Activated CD4-positive, alpha-beta T cell treated with anti-CD3 and anti-CD28 coated beads for 48 hours (primary cell): ENCODE results near the gene CYP2U1.
"Not testable (repeated sequence)": the region's sequence is repeated elsewhere in the genome, so short reads cannot be mapped to it uniquely, and the experiment has no call there.

Experiments
- DNase-seq: peaks from one replicate; pipeline ENCODE4 v3.0.0-alpha.2; 2020

CYP2U1 gene

GRCh38 chr4:107922486-107923473 lies 8.6 kb upstream of the CYP2U1 start:
- no peak for DNase-seq

DNA sequence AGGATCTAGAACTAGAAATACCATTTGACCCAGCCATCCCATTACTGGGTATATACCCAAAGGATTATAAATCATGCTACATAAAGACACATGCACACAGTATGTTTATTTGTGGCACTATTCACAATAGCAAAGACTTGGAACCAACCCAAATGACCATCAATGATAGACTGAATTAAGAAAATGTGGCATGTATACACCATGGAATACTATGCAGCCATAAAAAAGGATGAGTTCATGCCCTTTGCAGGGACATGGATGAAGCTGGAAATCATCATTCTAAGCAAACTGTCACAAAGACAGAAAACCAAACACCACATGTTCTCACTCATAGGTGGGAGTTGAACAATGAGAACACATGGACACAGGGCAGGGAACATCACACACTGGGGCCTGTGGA lies 5.6 kb upstream of the CYP2U1 start:
- not testable (repeated sequence) for DNase-seq

- not testable (repeated sequence) for DNase-seq
Observed at GRCh38 chr4:107926875-107927274, 4.5 kb upstream of the CYP2U1 start.

DNA sequence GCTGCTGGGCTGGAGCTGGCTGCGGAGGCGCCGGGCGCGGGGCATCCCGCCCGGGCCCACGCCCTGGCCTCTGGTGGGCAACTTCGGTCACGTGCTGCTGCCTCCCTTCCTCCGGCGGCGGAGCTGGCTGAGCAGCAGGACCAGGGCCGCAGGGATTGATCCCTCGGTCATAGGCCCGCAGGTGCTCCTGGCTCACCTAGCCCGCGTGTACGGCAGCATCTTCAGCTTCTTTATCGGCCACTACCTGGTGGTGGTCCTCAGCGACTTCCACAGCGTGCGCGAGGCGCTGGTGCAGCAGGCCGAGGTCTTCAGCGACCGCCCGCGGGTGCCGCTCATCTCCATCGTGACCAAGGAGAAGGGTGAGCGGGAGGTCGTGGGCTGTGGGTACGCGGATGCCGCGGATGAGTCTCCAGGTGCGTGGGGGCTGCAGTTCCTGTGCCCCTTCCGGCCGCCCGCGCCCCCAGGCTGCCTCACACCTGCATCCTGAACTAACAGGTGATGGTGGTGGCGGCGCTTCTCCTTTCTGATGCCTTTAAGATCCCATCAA lies 499 bp downstream of the CYP2U1 start:
- DNase-seq = peak; percentile 32

DNA sequence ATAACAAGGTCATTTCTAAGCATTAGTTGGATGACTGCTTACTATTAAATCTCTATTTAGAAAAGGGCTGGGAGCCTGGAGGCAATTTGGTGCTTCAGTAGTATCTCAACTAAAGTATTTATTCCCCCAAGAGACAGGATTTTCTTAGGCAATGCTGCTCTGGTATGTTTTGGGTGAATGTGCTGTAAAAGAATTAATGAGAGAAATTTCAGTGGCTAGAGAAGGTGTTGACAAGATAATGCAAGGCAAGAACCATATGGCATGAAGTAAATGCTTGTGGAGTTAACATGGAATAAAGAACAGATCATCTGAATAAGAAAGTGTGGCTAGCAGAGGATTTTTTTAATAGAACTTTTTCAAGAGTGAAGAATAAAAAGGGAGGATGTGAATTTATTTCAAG lies 3.9 kb downstream of the CYP2U1 start:
- no peak for DNase-seq

DNA sequence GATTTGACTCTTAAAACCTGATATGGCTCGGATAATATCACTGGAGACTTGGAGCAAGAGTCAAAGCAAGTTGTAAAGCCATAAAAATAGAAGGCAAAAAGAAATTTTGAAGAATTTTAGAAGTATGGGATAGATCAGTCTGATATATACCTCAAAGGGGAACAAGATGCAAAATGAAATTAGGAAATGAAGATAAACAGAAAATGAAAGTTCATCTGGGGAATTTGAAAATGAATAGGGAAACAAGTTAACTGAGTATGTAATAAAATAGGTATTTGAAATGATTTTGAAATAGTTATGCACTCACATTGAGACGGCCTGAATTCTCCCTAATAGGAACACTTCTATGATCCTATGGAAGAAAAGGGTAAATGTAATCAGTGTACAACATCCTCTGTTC lies 5.7 kb downstream of the CYP2U1 start:
- no peak for DNase-seq

GRCh38 chr4:107939307-107939706 lies 8.0 kb downstream of the CYP2U1 start:
- DNase-seq = no peak

DNA sequence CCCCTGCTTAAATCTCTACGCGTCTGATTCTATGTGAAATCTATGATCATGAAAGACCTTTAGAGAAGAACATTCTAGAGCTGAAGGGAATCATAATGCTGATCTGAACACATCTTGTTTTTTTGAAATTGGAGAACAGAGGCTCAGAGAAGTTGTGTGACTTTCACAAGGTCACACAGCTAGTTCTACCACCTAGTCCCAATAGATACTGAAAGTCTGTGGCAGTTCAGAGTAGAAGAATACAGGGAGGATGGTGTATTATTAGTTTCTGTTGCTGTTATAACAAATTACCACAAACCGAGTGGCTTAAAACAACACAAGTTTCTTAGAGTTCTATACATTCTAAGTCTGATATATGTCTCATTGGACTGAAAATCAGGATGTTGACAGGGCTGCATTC lies 14.5 kb downstream of the CYP2U1 start:
- DNase-seq = no peak

- no peak for DNase-seq
Observed at GRCh38 chr4:107950746-107951540, 19.6 kb downstream of the CYP2U1 start.

GRCh38 chr4:107951551-107951950 lies 20.2 kb downstream of the CYP2U1 start:
- DNase-seq = no peak

DNA sequence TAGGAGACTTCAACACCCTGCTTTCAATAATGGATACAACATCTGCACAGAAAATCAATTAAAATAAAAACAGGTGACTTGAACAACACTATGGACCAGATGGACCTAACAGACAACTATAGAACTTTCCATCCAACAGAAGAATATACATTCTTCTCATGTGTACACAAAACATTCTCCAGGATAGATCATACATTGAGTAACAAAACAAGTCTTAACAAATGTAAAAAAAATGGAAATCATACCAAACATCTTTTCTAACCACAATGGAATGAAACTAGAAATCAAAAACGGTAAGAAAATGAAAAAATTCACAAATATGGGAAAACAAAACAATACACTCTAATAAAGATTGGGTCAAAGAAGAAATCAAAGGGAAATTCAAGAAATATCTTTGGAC lies 24.7 kb downstream of the CYP2U1 start:
- DNase-seq = no peak

GRCh38 chr4:107966903-107967302 lies 35.6 kb downstream of the CYP2U1 start:
- no peak for DNase-seq

GRCh38 chr4:107967519-107967918 lies 36.2 kb downstream of the CYP2U1 start:
- not testable (repeated sequence) for DNase-seq

GRCh38 chr4:107967921-107968320 lies 36.6 kb downstream of the CYP2U1 start:
- not testable (repeated sequence) for DNase-seq

DNA sequence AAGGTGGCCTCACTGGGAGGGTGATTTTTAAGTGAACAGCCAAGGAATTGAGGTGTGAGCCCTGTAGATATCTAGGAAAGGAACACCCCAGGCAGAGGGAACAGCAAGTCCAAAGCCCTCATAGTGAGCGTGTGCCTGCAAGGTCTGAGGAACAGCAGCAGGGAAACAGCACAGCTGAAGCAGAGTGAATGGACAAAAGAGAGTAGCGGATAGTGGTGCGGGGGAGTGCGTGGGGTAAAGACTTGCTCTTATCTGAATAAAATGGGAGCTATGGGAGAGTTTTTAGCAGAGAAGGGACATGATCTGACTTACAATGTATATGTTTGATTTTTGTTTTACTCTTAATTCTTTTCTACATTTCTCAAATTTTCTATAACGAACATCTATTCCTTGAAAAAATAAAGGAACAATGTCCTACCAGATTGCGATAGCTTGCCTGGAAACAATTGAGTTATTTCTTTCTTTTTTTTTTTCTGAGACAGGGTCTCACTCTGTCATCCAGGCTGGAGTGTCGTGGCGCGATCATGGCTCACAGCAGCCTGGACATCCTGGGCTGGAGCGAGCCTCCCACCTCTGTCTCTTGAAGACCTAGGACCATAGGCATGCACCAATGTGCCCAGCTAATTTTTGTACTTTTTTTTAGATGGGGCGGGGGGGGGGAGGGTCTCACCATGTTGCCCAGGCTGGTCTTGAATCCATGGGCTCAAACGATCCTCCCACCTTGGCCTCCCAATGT lies 38.9 kb downstream of the CYP2U1 start:
- DNase-seq = no peak

GRCh38 chr4:107972605-107973004 lies 41.3 kb downstream of the CYP2U1 start:
- no peak for DNase-seq

GRCh38 chr4:107974523-107974922 lies 43.2 kb downstream of the CYP2U1 start:
- no peak for DNase-seq

DNA sequence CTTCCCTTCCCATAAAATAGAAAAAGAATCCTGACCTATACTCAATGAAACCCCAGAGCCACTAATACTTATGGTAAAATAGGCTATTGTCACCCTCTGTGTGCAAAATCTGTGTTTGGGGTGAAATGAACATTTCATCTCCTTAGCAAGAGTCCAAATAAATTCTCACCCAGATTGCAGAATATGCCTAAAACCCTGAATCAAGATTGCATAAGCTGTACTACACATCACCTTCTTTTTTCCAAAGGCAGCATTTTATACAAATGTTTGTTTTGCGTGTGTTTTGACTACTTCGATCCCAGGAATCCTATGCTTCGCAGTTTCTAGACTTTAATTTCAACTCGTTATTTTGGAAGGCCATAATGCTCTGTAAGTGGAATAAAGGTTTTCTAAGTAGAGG lies 46.1 kb downstream of the CYP2U1 start:
- DNase-seq = no peak

DNA sequence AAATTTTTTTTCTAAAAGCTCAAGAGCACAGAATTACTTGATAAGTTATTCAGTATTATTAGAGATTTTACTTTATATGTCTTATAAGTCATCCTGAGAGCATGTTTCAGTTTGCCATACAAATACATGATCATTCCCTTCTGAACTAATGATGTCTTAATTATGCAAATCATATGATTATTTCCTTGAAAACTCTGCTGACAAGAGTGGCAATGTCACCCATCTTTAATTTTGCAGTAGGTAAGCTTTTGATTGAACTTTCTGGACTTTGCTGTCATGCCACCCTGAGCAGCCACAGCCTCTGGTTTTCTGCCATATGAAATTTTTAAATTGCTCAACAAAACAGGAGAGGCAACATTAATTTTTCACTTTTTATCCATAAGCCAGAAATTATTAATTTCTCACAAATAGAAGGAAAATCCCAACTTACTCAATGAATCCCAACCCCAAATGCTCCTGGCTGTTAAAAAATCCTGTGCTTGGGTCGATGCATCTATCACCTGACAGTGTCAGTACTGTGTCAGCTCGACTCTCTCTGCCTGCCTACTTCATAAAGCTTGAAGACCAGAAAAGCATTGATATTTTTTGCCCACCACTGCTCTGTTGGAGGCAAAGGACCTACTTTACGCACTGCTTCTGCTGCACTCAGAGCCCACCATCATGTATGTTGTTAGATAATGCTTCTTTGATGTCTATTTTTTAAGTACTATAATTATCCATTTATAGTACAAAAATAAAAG lies 46.8 kb downstream of the CYP2U1 start:
- no peak for DNase-seq

DNA sequence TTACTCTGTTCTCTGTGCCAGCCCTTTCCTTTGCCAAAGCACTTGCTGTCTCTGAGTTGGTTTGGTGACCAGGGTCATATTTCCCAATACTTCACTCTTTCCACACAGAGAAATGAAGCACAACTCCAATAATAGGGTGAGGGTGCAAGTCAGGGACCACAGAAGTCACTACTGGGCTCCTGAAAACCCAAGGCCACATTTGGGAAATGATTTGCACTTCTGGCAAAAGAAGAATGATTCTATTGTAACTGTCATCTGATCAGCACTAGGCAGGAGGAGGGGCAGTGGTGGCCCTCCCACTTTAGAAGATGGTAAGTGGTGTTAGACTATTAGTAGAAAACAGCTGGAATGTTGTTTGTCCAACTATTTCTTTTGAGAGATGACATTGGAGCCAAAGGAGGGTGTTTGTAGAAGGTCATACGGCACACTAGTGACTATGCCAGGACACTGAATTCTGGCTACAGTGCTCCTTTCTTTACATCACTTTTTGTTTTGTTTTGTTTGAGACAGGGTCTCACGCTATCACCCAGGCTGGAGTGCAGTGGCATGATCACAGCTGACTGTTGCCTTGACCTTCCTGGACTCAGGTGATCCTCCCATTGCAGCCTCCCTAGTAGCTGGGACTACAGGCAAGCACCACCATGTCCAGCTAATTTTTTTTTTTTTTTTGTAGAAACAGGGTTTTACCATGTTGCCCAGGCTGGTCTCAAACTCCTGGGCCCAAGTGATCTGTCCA lies 47.5 kb downstream of the CYP2U1 start:
- DNase-seq = no peak
